HG03066 (cell line): ENCODE results near the gene XXYLT1.

Experiments used
- ATAC-seq: cut with Tn5 transposase; IDR thresholded peaks from one replicate; pipeline ENCODE4 v1.9.1; 2021; ENCODE audit warnings: low read depth; ENCODE audit not compliant: unreplicated experiment

The XXYLT1 gene

GRCh38 chr3:195036974-195037373, 234.0 kb downstream of the XXYLT1 start:
- no peak for ATAC-seq

DNA sequence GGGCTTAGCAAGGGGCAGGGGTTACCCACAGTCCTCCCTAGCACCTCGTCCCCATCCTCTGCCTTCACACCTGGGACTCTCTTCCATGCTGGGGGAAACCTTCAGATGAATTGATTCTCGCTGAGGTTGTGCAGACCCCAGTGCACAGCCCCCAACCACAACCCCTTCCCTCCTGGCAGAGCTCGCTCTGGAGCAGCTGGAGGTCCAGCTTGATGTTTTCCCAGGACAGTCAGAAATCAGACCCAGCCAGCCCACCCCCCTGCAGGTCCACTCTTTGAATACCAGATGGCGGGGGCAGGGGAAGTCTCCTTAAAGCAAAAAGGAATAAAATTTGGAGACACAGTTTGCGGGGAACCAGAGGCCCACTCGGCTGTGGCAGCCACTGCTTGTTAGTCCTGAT, 234.4 kb downstream of the XXYLT1 start:
- ATAC-seq: no peak

- ATAC-seq: no peak
Observed at GRCh38 chr3:195036203-195036505, 234.8 kb downstream of the XXYLT1 start.

DNA sequence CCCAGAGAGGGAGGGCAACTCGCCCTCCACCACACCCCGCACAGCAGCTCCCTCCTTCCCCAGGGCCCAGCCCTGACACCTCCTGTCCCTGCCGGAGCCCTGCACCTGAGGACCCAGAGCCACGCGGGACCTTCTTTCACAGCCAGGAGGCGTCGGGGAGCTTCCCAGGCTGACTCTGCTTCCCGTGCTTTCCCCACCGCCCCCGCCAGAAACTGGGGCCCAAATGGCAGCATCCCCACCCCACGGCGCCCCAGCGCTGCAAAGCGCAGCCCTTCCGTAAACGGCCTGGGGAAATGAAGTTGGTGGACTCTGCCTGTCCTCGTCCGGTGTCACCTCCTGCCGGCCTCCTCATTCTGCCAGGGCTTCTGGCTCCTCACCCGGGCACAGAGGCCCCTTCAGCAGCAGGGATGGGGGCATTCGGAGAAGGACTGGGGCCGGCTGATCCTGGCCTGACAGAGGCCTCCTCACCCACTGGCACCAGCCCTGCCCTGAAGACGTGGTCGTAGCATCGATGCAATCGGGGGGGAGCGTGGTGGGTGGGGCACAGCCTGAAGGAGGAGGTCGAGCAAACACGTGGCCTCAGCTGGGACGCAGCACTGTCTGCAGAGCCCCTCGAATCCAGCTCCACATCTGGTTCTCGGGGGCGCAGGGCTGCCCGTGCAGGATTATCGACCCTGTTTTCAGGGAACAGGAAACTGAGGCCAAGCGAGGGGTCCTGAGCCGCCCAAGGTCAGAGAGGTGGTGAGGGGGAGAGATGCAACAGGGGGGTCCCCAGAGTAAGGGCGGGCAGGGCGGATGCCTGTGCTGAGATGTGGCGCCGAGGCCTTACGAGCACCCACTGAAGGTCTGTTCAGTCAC, 235.4 kb downstream of the XXYLT1 start:
- no peak for ATAC-seq

GRCh38 chr3:195034541-195034940, 236.4 kb downstream of the XXYLT1 start:
- ATAC-seq: no peak

GRCh38 chr3:195034101-195034500, 236.9 kb downstream of the XXYLT1 start:
- no peak for ATAC-seq

DNA sequence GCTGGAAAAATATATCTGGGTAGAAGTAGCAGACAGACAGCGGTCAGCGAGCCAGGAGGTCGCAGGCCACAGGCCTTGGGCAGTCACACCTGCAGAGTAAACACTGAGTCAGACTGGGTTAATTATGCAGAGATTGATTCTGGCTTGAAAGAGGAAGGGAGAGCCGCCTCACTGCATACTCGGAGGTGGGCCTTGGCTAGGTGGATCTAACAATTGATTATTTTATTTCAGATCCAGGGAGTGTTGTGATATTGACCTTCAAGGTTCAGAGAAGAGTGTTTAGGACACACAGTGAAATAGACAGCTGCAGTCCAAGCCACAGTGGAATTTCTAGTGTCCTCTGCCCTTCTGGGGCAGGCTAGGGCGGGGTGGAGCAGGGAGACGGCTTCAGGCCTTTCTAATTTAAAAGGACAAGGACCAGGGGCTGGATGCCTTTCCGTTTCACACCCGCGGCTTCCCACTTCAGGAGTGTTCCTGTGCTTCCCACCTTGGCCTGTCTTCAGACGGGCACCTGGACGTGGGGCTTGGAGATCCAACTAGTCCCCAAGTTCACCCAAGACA, 237.3 kb downstream of the XXYLT1 start:
- no peak for ATAC-seq

DNA sequence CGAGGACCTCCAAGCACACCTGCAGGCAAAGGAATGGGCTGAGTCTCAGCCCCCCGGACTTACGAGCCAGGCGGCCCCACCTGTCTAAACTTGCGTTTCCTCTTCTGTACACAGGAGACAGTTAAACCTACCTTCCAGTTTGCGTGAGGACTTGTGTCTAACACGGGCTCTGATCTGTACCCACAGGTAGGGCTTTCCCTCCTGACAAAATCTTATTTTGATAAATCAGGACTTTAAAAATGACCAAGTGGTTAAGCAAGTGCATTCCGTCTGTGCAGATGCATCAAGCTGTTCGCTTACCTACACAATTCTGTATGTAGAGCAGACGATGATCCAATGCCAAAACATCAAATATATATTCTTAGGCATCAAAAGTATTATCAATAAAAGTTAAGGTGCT, 238.0 kb downstream of the XXYLT1 start:
- no peak for ATAC-seq

DNA sequence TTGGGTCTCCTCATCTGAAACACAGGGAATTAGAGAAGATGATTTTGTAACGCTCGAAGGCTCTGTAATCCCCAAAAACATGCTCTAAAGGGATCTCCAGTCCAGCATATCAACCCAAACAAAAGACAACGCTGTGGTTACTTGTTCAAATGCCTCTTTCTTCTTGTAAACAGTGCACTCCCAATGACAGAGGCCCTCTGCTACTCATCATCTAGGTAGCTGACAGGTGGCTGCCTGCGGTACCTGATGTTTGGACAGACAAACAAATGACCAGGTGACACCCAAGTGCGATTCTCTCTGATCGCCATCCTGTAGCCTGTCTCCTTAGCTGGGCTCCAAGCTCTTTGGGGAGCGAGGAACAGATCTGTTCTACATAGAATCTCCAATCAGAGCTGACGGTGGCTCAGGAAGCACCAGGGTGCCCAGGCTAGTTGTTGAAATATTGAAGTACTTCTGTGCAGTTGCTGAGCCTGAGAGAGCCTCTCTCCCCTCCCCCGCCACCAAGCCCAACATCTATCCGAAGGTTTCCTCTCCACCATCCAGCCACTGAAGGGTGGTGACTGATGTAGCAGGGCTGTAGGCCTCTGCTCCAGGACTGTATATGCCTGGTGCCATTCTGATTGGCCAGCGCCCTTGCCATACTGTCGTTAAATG, 238.7 kb downstream of the XXYLT1 start:
- ATAC-seq: no peak

- no peak for ATAC-seq
Observed at GRCh38 chr3:195031574-195032003, 239.4 kb downstream of the XXYLT1 start.

DNA sequence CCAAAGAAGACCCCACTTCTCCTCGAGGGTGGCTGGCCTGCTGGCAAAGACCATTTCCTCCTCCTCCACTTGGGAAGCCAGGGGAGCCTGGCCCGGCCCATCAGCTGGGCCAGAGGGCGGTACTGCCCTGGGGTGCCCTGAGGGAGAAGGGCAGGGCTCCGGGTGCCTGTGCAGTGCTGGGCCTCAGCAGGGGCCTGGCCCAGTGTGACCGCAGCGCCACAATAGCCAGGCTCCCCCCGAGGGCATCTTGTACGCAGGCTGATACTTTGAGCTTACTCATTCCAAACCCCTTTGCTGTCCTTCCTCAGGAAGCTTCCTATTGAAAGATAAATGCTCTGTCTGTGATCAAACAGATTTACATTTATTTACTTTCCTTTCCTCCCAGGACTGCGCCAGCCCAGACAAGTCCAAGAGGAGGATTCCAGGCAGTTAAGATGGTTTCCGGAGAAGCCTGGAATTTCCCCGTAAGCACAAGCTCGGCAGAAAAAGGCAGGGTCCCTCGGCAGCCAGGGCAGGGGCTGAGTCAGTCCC, 240.1 kb downstream of the XXYLT1 start:
- ATAC-seq: no peak

DNA sequence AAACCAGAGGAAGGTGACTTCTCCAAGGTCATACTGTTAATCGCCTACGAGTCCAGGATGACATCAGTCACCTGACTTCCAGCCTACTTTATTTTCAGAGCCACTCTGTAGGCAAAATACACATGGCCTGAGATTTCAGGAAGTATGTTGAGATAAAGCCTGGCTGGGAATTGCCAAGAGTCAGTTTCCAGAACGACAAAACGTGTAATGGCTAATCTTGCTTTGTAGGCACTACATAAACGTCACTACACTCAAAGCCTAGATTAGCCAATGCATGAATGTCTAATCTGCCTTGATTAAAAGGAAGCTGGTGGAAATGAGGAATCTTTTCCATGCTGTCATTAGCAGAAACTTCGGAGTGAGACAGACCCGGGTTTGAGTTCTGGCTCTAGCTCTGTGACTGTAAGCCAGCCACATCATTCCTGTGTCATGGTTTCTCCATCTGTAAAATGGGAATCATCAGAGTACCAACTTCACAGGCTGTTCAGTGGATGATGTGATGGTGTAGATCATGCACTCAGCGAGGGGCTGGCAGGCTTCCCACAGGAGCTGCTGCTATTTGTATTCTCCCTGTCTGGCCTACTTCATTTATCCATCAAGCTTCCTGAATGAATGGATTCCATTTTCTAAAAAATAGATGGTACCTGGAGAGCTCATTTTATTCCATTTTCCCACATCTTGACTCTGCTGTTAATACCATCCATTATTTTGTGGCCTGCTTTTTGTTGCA, 241.9 kb downstream of the XXYLT1 start:
- ATAC-seq: no peak

DNA sequence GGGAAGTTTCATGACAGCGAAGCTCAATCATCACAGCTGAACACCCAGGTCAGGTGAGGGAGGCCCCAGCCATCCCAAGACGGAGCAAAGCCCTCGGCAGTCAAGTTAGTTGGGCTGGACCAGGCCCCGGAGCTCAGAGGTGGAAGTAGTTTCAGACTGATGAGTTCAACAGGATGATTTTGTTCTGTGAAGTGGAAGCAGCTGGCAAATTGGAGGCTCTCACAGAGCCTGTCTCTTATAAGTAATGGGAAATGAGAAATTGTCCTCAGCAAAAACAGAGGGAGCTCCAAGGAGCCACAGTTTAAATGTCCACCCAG, 245.1 kb downstream of the XXYLT1 start:
- ATAC-seq: no peak

- no peak for ATAC-seq
Observed at GRCh38 chr3:195025056-195025883, 245.7 kb downstream of the XXYLT1 start.

- ATAC-seq: no peak
Observed at GRCh38 chr3:195023989-195024388, 247.0 kb downstream of the XXYLT1 start.

DNA sequence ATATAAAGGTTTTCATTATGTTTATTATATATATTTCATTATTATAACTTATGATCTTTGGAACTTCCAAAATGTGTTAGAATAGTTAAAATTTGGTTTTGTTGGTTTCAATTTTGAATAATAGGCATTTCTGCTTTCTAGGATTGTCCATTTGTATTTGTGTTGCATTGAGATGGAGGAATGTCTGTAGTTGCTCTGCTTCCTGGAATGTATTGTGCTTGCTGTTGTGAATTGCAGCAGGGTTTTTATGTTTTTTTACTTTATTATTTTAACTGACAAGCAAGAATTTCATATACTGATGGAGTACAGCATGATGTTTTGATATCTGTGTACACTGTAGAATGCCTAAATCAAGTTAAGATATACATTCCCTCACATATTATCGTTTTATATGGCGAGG, 247.4 kb downstream of the XXYLT1 start:
- no peak for ATAC-seq

GRCh38 chr3:195021692-195022091, 249.3 kb downstream of the XXYLT1 start:
- no peak for ATAC-seq

- ATAC-seq: no peak
Observed at GRCh38 chr3:195020921-195021320, 250.0 kb downstream of the XXYLT1 start.

DNA sequence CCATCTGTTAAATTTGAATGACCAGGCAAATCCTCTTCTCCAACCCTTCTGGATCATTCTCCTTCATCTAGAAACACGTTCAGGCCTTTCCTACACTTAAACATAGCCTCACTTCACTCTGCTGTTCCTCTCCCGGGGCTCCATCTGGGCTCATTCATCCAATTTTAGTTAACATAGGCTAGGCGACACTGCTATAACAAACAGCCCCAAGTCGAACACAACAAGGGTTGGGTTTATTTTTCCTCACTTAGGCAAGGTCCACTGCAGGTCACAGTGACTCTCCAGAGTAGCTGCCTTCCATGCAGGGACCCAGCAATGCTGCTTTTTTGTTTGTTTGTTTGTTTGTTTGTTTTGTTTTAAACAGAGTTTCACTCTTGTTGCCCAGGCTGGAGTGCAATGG, 250.8 kb downstream of the XXYLT1 start:
- no peak for ATAC-seq

DNA sequence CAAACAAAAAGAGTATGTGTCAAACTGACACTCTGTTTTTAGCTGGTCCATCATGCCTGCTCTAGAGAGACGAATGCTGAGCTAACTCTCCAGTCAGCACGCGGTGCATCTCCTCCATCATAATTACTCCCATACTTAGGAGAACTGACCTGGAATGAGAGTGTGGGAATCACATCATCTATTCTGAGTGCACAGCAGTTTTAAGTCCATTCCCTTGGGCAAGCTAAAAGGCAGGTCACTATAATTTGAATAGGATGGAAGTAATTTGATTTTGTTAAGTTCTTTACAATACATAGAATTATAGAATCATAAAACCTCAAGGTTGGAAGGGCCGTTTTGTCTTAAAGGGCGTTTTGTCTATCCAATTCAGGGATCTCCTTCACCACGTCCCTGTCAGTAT, 251.6 kb downstream of the XXYLT1 start:
- no peak for ATAC-seq
